Stomach (tissue), 4 donors: ENCODE measurements around the gene IFFO2.

Experiments
- POLR2A ChIP-seq, 4 donors: fragments of 450-650 bp; IDR thresholded peaks; one replicate each; pipeline ENCODE4 v1.6.1; 2016; ENCODE audit warnings: antibody characterized with exemption in 4 of 4, control low read depth in 2 of 4, mild to moderate bottlenecking in 1 of 4, moderate library complexity in 1 of 4
- TF ChIP-seq, protein P1 (sequence below), 7 experiments: fragments of 450-650 bp in 4 of 7; fragments of 200-600 bp in 3 of 7; sonication (generic) in 3 of 7; IDR thresholded peaks; one replicate each; pipeline ENCODE4 v1.5.1; 2016 to 2019; ENCODE audit warnings: antibody characterized with exemption in 7 of 7, control low read depth in 2 of 7, mild to moderate bottlenecking in 1 of 7

GRCh38 chr1:18960821-18961220 is 4.3 kb upstream of the IFFO2 start:
- TF ChIP-seq, protein P1, sequence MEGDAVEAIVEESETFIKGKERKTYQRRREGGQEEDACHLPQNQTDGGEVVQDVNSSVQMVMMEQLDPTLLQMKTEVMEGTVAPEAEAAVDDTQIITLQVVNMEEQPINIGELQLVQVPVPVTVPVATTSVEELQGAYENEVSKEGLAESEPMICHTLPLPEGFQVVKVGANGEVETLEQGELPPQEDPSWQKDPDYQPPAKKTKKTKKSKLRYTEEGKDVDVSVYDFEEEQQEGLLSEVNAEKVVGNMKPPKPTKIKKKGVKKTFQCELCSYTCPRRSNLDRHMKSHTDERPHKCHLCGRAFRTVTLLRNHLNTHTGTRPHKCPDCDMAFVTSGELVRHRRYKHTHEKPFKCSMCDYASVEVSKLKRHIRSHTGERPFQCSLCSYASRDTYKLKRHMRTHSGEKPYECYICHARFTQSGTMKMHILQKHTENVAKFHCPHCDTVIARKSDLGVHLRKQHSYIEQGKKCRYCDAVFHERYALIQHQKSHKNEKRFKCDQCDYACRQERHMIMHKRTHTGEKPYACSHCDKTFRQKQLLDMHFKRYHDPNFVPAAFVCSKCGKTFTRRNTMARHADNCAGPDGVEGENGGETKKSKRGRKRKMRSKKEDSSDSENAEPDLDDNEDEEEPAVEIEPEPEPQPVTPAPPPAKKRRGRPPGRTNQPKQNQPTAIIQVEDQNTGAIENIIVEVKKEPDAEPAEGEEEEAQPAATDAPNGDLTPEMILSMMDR (IDR thresholded peaks at IDR 0.05), result no peak
- TF ChIP-seq POLR2A (IDR thresholded peaks at IDR 0.05), result no peak
